ENCODE results near the gene ADARB2.

ADARB2 gene

GRCh38 chr10:1560535-1561192 lies 176.7 kb downstream of the ADARB2 start:
- DNase-seq: no peak

GRCh38 chr10:1559761-1560160 lies 177.6 kb downstream of the ADARB2 start:
- DNase-seq: no peak

- DNase-seq: no peak
Measured at GRCh38 chr10:1559311-1559710, 178.0 kb downstream of the ADARB2 start.

- DNase-seq: no peak
Measured at GRCh38 chr10:1558906-1559305, 178.4 kb downstream of the ADARB2 start.

GRCh38 chr10:1557081-1557480 lies 180.2 kb downstream of the ADARB2 start:
- no peak for DNase-seq

- DNase-seq: no peak
Measured at GRCh38 chr10:1556496-1556895, 180.8 kb downstream of the ADARB2 start.

GRCh38 chr10:1553951-1554350 lies 183.4 kb downstream of the ADARB2 start:
- DNase-seq: no peak

GRCh38 chr10:1552881-1553670 lies 184.2 kb downstream of the ADARB2 start:
- no peak for DNase-seq

GRCh38 chr10:1552406-1552805 lies 184.9 kb downstream of the ADARB2 start:
- no peak for DNase-seq

- DNase-seq: no peak
Measured at GRCh38 chr10:1551636-1552338, 185.5 kb downstream of the ADARB2 start.

- DNase-seq: no peak
Measured at GRCh38 chr10:1550616-1551015, 186.7 kb downstream of the ADARB2 start.

GRCh38 chr10:1550291-1550595 lies 187.1 kb downstream of the ADARB2 start:
- no peak for DNase-seq

GRCh38 chr10:1549591-1550290 lies 187.6 kb downstream of the ADARB2 start:
- no peak for DNase-seq

GRCh38 chr10:1548596-1548995 lies 188.7 kb downstream of the ADARB2 start:
- no peak for DNase-seq

GRCh38 chr10:1548146-1548545 lies 189.2 kb downstream of the ADARB2 start:
- no peak for DNase-seq

GRCh38 chr10:1546431-1547110 lies 190.8 kb downstream of the ADARB2 start:
- no peak for DNase-seq

GRCh38 chr10:1545524-1545923 lies 191.8 kb downstream of the ADARB2 start:
- DNase-seq: no peak

- no peak for DNase-seq
Measured at GRCh38 chr10:1544929-1545328, 192.4 kb downstream of the ADARB2 start.

GRCh38 chr10:1544209-1544673 lies 193.1 kb downstream of the ADARB2 start:
- no peak for DNase-seq

- no peak for DNase-seq
Measured at GRCh38 chr10:1543596-1543995, 193.7 kb downstream of the ADARB2 start.

- DNase-seq: no peak
Measured at GRCh38 chr10:1542941-1543340, 194.4 kb downstream of the ADARB2 start.

GRCh38 chr10:1540144-1540543 lies 197.2 kb downstream of the ADARB2 start:
- no peak for DNase-seq

- DNase-seq: no peak
Measured at GRCh38 chr10:1539216-1539615, 198.1 kb downstream of the ADARB2 start.

All from stimulated activated naive CD4-positive, alpha-beta T cell (primary cell).